B cell (primary cell): ENCODE measurements around the gene GALNT17. TPM values are rescaled to one million over a fixed set of nuclear protein-coding genes. Genes with fewer than 3 reads are reported as not detected.

Experiments
- ATAC-seq: fragments of 200-7000 bp; cut with Tn5 transposase; one replicate; pipeline ENCODE4 v1.10.0; 2021; ENCODE audit warnings: low read depth, mild to moderate bottlenecking, moderate number of reproducible peaks, moderate library complexity
- CTCF ChIA-PET: fragments of 350-600 bp; sonication (Branson Sonifier 250); formaldehyde crosslinking; loops from one replicate; lab custom pipeline; 2021; ENCODE audit warnings: antibody characterized with exemption, inconsistent platforms; lab: Charles Lee
- POLR2A ChIA-PET: fragments of 350-600 bp; sonication (Branson Sonifier 250); formaldehyde crosslinking; loops from one replicate; lab custom pipeline; 2021; ENCODE audit warnings: antibody characterized with exemption; lab: Charles Lee
- DNase-seq: peaks from one replicate; pipeline ENCODE4 v3.0.0; 2013
- H2AFZ ChIP-seq: 2 replicates; pipeline ENCODE4 v1.6.1; 2012; ENCODE audit warnings: mild to moderate bottlenecking, low read depth, low read length; ENCODE audit not compliant: insufficient read depth, poor library complexity, severe bottlenecking
- H3K27ac ChIP-seq, 2 donors: 1 replicate in 1 of 2; 2 replicates in 1 of 2; pipeline ENCODE4 v1.5.1; 2012 to 2013; ENCODE audit warnings: low read length in 2 of 2, mild to moderate bottlenecking in 2 of 2, moderate library complexity in 1 of 2
- H3K27me3 ChIP-seq, 4 experiments: fragments of 200-600 bp in 1 of 4; sonication (generic) in 1 of 4; replicated peaks in 1 of 4; 1 replicate in 2 of 4; 2 replicates in 2 of 4; pipeline versions ENCODE4 v1.6.1 to v1.7.0; 2013 to 2016; ENCODE audit warnings: low read length in 3 of 4, mild to moderate bottlenecking in 2 of 4, mixed read lengths in 1 of 4, moderate library complexity in 1 of 4; ENCODE audit not compliant: insufficient read depth in 4 of 4, control insufficient read depth in 3 of 4; ENCODE audit errors: control extremely low read depth in 1 of 4
- H3K36me3 ChIP-seq, 2 experiments: replicated peaks in 1 of 2; 1 replicate in 1 of 2; 2 replicates in 1 of 2; pipeline versions ENCODE4 v1.6.1 to v1.7.1; 2013; ENCODE audit warnings: low read length in 1 of 2; ENCODE audit not compliant: insufficient read depth in 2 of 2, control insufficient read depth in 1 of 2; ENCODE audit errors: control extremely low read depth in 1 of 2, extremely low read depth in 1 of 2
- H3K4me1 ChIP-seq, 2 donors: fragments of 200-600 bp in 1 of 2; sonication (generic) in 1 of 2; 1 replicate in 1 of 2; 2 replicates in 1 of 2; pipeline versions ENCODE4 v1.5.1 to v1.6.1; 2013 to 2017; ENCODE audit warnings: low read length in 2 of 2; ENCODE audit not compliant: control insufficient read depth in 2 of 2, insufficient read depth in 2 of 2
- H3K4me2 ChIP-seq: replicated peaks from 2 replicates; pipeline ENCODE3; 2012; ENCODE audit warnings: mild to moderate bottlenecking, low read depth, low read length; ENCODE audit not compliant: poor library complexity, severe bottlenecking
- H3K4me3 ChIP-seq, 5 experiments: fragments of 200-600 bp in 1 of 5; sonication (generic) in 1 of 5; 1 replicate in 3 of 5; 2 replicates in 2 of 5; pipeline versions ENCODE4 v1.5.1 to v1.7.0; 2011 to 2016; ENCODE audit warnings: low read length in 4 of 5, mild to moderate bottlenecking in 4 of 5, low read depth in 2 of 5, control low read depth in 1 of 5, moderate library complexity in 1 of 5; ENCODE audit not compliant: insufficient read depth in 1 of 5; ENCODE audit errors: control extremely low read depth in 1 of 5, extremely low read depth in 1 of 5
- H3K79me2 ChIP-seq: fragments of 200-600 bp; sonication (generic); one replicate; pipeline ENCODE4 v1.6.0; 2016; ENCODE audit warnings: low read length; ENCODE audit not compliant: control insufficient read depth, insufficient read depth
- H3K9ac ChIP-seq: fragments of 200-600 bp; sonication (generic); 2 replicates; pipeline ENCODE4 v1.6.1; 2017; ENCODE audit warnings: mild to moderate bottlenecking, low read length, moderate library complexity
- H3K9me3 ChIP-seq, 3 donors: one replicate each; pipeline versions ENCODE4 v1.6.1 to v1.7.1; 2013; ENCODE audit warnings: low read length in 2 of 3; ENCODE audit not compliant: control insufficient read depth in 2 of 3, insufficient read depth in 1 of 3; ENCODE audit errors: control extremely low read depth in 1 of 3
- H4K20me1 ChIP-seq: 2 replicates; pipeline ENCODE4 v1.6.0; 2012; ENCODE audit warnings: mild to moderate bottlenecking, low read length; ENCODE audit not compliant: insufficient read depth, control insufficient read depth, poor library complexity, severe bottlenecking
- H3K27ac Mint-ChIP-seq: one replicate; pipeline ENCODE4 v1.8.0; 2021; ENCODE audit warnings: mixed read lengths
- H3K27me3 Mint-ChIP-seq: one replicate; pipeline ENCODE4 v1.8.0; 2021; ENCODE audit warnings: mixed read lengths
- H3K4me1 Mint-ChIP-seq: one replicate; pipeline ENCODE4 v1.8.0; 2021; ENCODE audit warnings: mixed read lengths
- H3K4me3 Mint-ChIP-seq: one replicate; pipeline ENCODE4 v1.8.0; 2021; ENCODE audit warnings: mixed read lengths
- H3K9me3 Mint-ChIP-seq: one replicate; pipeline ENCODE4 v1.8.0; 2022; ENCODE audit warnings: mixed read lengths; ENCODE audit not compliant: insufficient read depth
- EZH2 ChIP-seq: IDR thresholded peaks from 2 replicates; pipeline ENCODE4 v1.6.1; 2012; ENCODE audit warnings: borderline replicate concordance, low read depth, mild to moderate bottlenecking, moderate library complexity, low read length; ENCODE audit not compliant: insufficient read depth, poor library complexity, severe bottlenecking
- WGBS: methylation state at CpG from one replicate; pipeline ENCODE4 v1.1.5; 2013; ENCODE audit warnings: missing lambda C conversion rate; ENCODE audit not compliant: insufficient coverage; 5-methylcytosine and 5-hydroxymethylcytosine counted together
- intact Hi-C: fragments of 100-400 bp; cut with micrococcal nuclease; formaldehyde crosslinking; loops from one replicate; pipeline ENCODE4 v1.10.0; 2022
- polyA plus RNA-seq: library from polyadenylated mRNA; depleted of rRNA; stranded (reverse); fragments of >200 nt; gene quantifications from 2 replicates; pipeline ENCODE4 v1.2.3, GENCODE V29; 2012
- total RNA-seq, 2 donors: library from RNA; stranded (reverse); fragments of 120-200 nt in 1 of 2; gene quantifications; 1 replicate in 1 of 2; 2 replicates in 1 of 2; pipeline versions ENCODE4 v1.2.3 to v1.2.4, GENCODE V29; 2013 to 2022
- TF ChIP-seq, protein P1 (sequence below): fragments of 200-600 bp; IDR thresholded peaks from one replicate; pipeline ENCODE4 v1.8.0; 2022; ENCODE audit warnings: antibody characterized with exemption, mild to moderate bottlenecking

Gene GALNT17
- total and polyA plus RNA-seq, 2 donors (not counting 1 experiment from before 2014, with no cell fraction given): not detected

DNA sequence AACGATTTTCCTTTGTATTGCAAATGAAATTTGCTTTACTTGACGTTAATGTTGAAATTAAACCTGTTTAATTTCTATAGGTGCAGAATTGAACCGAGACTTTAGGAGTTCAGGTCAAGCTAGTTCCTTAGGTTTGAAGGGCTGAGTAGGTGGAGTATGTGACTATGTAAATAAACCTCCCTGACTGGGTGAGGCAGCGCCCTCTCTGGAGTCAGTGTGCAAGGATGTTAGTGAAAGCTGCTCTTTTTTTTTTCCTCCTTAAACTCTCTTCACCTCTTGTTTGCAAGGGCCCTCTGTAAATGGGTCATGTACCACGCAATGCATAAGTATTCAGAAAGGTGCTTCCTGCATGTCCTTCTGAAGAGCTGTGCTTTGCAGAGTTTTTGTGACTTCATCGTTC is 33.8 kb downstream of the GALNT17 start:
- Histone ChIP-seq H3K27me3 (no peaks in the 10 kb centered on the region), H3K79me2 (no peaks in the 10 kb centered on the region), H3K4me1 (no peaks in the 10 kb centered on the region), H3K9me3 (peaks cover 0 to 3% (median 0%) of the 10 kb centered on the region in 3 donors), H3K4me2 (no peak overlapping the region), H3K4me3 (no peak overlapping the region), H3K27ac (no peak overlapping the region), H2AFZ (no peak overlapping the region), H3K36me3 (no peaks in the 10 kb centered on the region), H4K20me1 (no peaks in the 10 kb centered on the region), H3K9ac (no peak overlapping the region)
- ChIA-PET POLR2A (no interaction called here), CTCF (no interaction called here)
- Mint-ChIP-seq H3K9me3 (peaks cover 10% of the 10 kb centered on the region), H3K27ac (no peak overlapping the region), H3K27me3 (no peaks in the 10 kb centered on the region), H3K4me1 (no peaks in the 10 kb centered on the region), H3K4me3 (no peak overlapping the region)
- TF ChIP-seq, protein P1, sequence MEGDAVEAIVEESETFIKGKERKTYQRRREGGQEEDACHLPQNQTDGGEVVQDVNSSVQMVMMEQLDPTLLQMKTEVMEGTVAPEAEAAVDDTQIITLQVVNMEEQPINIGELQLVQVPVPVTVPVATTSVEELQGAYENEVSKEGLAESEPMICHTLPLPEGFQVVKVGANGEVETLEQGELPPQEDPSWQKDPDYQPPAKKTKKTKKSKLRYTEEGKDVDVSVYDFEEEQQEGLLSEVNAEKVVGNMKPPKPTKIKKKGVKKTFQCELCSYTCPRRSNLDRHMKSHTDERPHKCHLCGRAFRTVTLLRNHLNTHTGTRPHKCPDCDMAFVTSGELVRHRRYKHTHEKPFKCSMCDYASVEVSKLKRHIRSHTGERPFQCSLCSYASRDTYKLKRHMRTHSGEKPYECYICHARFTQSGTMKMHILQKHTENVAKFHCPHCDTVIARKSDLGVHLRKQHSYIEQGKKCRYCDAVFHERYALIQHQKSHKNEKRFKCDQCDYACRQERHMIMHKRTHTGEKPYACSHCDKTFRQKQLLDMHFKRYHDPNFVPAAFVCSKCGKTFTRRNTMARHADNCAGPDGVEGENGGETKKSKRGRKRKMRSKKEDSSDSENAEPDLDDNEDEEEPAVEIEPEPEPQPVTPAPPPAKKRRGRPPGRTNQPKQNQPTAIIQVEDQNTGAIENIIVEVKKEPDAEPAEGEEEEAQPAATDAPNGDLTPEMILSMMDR: no peak
- no peak for TF ChIP-seq EZH2
- intact Hi-C loops: no loop called here
- WGBS: 68% methylated on average over 3 of the region's 6 CpGs
- DNase-seq (no peak), ATAC-seq (no peak)

DNA sequence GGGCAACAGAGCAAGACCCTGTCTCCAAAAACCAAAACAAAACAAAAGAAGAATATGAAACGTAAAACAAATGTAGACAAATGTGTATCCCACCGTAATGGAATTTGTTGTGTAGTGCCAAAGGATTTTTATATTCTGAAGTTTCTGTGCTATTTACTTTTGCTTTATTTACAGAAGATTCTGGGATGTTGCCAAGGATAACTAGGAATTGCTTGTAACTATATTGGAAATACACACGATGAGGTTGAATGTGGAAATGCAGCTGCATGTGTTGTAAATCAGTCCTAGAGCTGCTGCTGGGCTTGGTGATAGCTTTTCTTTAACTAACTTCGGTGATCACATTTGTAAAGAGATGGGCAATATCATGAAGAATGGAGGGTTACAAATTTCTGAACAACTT is 39.5 kb downstream of the GALNT17 start:
- WGBS: 100% methylated on average over 3 of the region's 4 CpGs
- H3K27ac ChIP-seq: no peak overlapping the region
- H3K36me3 ChIP-seq: no peaks in the 10 kb centered on the region
- H3K79me2 ChIP-seq: no peaks in the 10 kb centered on the region
- no peaks in the 10 kb centered on the region for H3K4me1 ChIP-seq
- ATAC-seq: no peak
- ChIA-PET POLR2A (no interaction called here), CTCF (no interaction called here)
- H3K9ac ChIP-seq: no peak overlapping the region
- no peak overlapping the region for H3K4me2 ChIP-seq
- H3K4me3 ChIP-seq: no peak overlapping the region
- no peaks in the 10 kb centered on the region for H3K27me3 Mint-ChIP-seq
- H4K20me1 ChIP-seq: no peaks in the 10 kb centered on the region
- no peaks in the 10 kb centered on the region for H3K4me1 Mint-ChIP-seq
- DNase-seq: no peak
- H3K27me3 ChIP-seq: no peaks in the 10 kb centered on the region
- H2AFZ ChIP-seq: no peak overlapping the region
- H3K9me3 ChIP-seq: peaks cover 0 to 18% (median 6%) of the 10 kb centered on the region in 3 donors
- TF ChIP-seq, protein P1: no peak
- no peak for TF ChIP-seq EZH2
- no peak overlapping the region for H3K27ac Mint-ChIP-seq
- H3K9me3 Mint-ChIP-seq: peaks cover 6% of the 10 kb centered on the region
- intact Hi-C loops: no loop called here
- no peak overlapping the region for H3K4me3 Mint-ChIP-seq
